Adrenal gland (tissue), 12 donors: Measurements from ENCODE around the gene TCF7L1. TPM values are rescaled to one million over a fixed set of nuclear protein-coding genes. Genes with fewer than 3 reads are reported as not detected.
A peak's percentile ranks its signal among the peaks of the same experiment; 100 is the strongest.
"Not testable (repeated sequence)": the region's sequence is repeated elsewhere in the genome, so short reads cannot be mapped to it uniquely, and the experiment has no call there.

Source experiments
- DNase-seq, 7 donors: peaks; one replicate each; pipeline ENCODE4 v3.0.0-alpha.2; 2019 to 2020
- H3K27ac ChIP-seq, 5 donors: fragments of 200-600 bp; sonication (generic) in 4 of 5; 1 replicate in 3 of 5; 2 replicates in 2 of 5; pipeline versions ENCODE4 v1.5.1 to v1.8.0; 2016 to 2020; ENCODE audit warnings: mild to moderate bottlenecking in 1 of 5
- H3K27me3 ChIP-seq: fragments of 200-600 bp; 2 replicates; pipeline ENCODE4 v1.8.0; 2021
- H3K36me3 ChIP-seq, 2 donors: fragments of 200-600 bp; replicated peaks in 1 of 2; 1 replicate in 1 of 2; 2 replicates in 1 of 2; pipeline versions ENCODE4 v1.5.1 to v1.8.0; 2018 to 2022
- H3K4me1 ChIP-seq, 2 donors: fragments of 200-600 bp; replicated peaks in 1 of 2; 1 replicate in 1 of 2; 2 replicates in 1 of 2; pipeline versions ENCODE4 v1.5.1 to v1.8.0; 2018 to 2021
- H3K4me3 ChIP-seq, 4 donors: fragments of 200-600 bp; sonication (generic) in 3 of 4; one replicate each; pipeline ENCODE4 v1.5.1; 2016 to 2018
- H3K9me3 ChIP-seq, 3 donors: fragments of 200-600 bp; sonication (generic) in 1 of 3; replicated peaks in 1 of 3; 1 replicate in 2 of 3; 2 replicates in 1 of 3; pipeline versions ENCODE4 v1.5.1 to v1.8.0; 2016 to 2021
- CTCF ChIP-seq, 6 experiments: fragments of 450-650 bp in 4 of 6; fragments of 200-600 bp in 2 of 6; sonication (generic) in 1 of 6; IDR thresholded peaks; 1 replicate in 5 of 6; 2 replicates in 1 of 6; pipeline versions ENCODE4 v1.5.1 to v1.8.0; 2016 to 2021; ENCODE audit warnings: antibody characterized with exemption in 6 of 6, mild to moderate bottlenecking in 2 of 6, moderate library complexity in 1 of 6
- POLR2A ChIP-seq, 2 donors: fragments of 450-650 bp; IDR thresholded peaks; one replicate each; pipeline ENCODE4 v1.6.1; 2017; ENCODE audit warnings: antibody characterized with exemption in 2 of 2, mild to moderate bottlenecking in 2 of 2, moderate library complexity in 1 of 2
- WGBS, 4 donors: extraction: QIAGEN DNeasy Blood & Tissue Kit in 2 of 4; methylation state at CpG; one replicate each; pipeline versions ENCODE4 v1.1.5 to v1.1.7; 2013 to 2017; 5-methylcytosine and 5-hydroxymethylcytosine counted together
- intact Hi-C, 2 donors: fragments of 100-400 bp; cut with DNase I; formaldehyde crosslinking; loops; one replicate each; pipeline versions ENCODE4 v1.14.1 to v1.15.0; 2022 to 2023
- polyA plus RNA-seq, 3 donors: library from polyadenylated mRNA; stranded (reverse); fragments of 200-250 nt in 2 of 3; fragments of 350-450 nt in 1 of 3; fragmentation: Illumina TruSeq in 1 of 3; extraction: RNeasy Lipid Tissue Mini Kit (QIAGEN cat#74804) in 1 of 3; gene quantifications; one replicate each; pipeline ENCODE4 v1.2.3, GENCODE V29; 2013 to 2014
- total RNA-seq, 9 donors: library from RNA; depleted of rRNA in 4 of 9; stranded (reverse); fragments of >200 nt in 4 of 9; fragments of 120-200 nt in 1 of 9; fragmentation: NEBNext Ultra II Directional in 1 of 9; extraction: Animal tissue kit (Norgen Biotek cat#: 25700) in 1 of 9; gene quantifications; one replicate each; pipeline versions ENCODE4 v1.1.0 to v1.2.4, GENCODE V29; 2013 to 2023
- donor health status: healthy with polysubstance abuse.
- donor health status: Bipolar disorder and iron deficiency.
- donor health status: DM: yes; HTN: yes; CAD: no.
- donor health status: DM: no; HTN: no; CAD: no.
- donor health status: DM: no; HTN: no; CAD: no.
- donor health status: DM: yes; HTN: yes; CAD: no.

Gene TCF7L1
- total and polyA plus RNA-seq, 12 donors: 0.36 to 8.9 (median 3.2) TPM

GRCh38 chr2:85334928-85335327 is 201.7 kb downstream of the TCF7L1 start:
- Histone ChIP-seq H3K4me1 (no peaks in the 10 kb centered on the region), H3K27ac (no peak overlapping the region), H3K27me3 (no peaks in the 10 kb centered on the region), H3K36me3 (no peaks in the 10 kb centered on the region), H3K9me3 (no peaks in the 10 kb centered on the region), H3K4me3 (no peak overlapping the region)
- TF ChIP-seq POLR2A (IDR thresholded peaks at IDR 0.05) (no peak), CTCF (IDR thresholded peaks at IDR 0.05) (no peak)
- no peak for DNase-seq
- intact Hi-C loops: no loop called here
- WGBS, 4 donors: 48 to 79% (median 57%) methylated on average over 2 of the region's 2 CpGs

GRCh38 chr2:85340034-85340892 is 207.1 kb downstream of the TCF7L1 start:
- TF ChIP-seq CTCF (IDR thresholded peaks at IDR 0.05) (no peak), POLR2A (IDR thresholded peaks at IDR 0.05) (no peak)
- no peaks in the 10 kb centered on the region for H3K4me1 ChIP-seq
- WGBS, 4 donors: 41 to 54% (median 48%) methylated on average over 13 of the region's 13 CpGs
- H3K4me3 ChIP-seq: no peak overlapping the region
- no peaks in the 10 kb centered on the region for H3K9me3 ChIP-seq
- intact Hi-C loops: no loop called here
- no peak overlapping the region for H3K27ac ChIP-seq
- H3K27me3 ChIP-seq: no peaks in the 10 kb centered on the region
- H3K36me3 ChIP-seq: peaks cover 0 to 19% of the 10 kb centered on the region in 2 donors
- peak in 1 of 7 donors; percentile 23 for DNase-seq

- Histone ChIP-seq H3K9me3 (no peaks in the 10 kb centered on the region), H3K4me1 (no peaks in the 10 kb centered on the region), H3K27me3 (no peaks in the 10 kb centered on the region), H3K36me3 (peaks cover 0 to 31% of the 10 kb centered on the region in 2 donors), H3K4me3 (no peak overlapping the region), H3K27ac (no peak overlapping the region)
- WGBS, 4 donors: 91 to 96% (median 94%) methylated on average over 12 to 30 of the region's 30 CpGs
- intact Hi-C loops: loop anchor here in 1 of 2 donors (2.0 kb wide), 1 partner anchor 25 kb away; no protein-coding TSS in a partner anchor
- TF ChIP-seq POLR2A (IDR thresholded peaks at IDR 0.05) (no peak), CTCF (IDR thresholded peaks at IDR 0.05) (no peak)
- no peak for DNase-seq
Observed at GRCh38 chr2:85341269-85342029, 208.3 kb downstream of the TCF7L1 start.

GRCh38 chr2:85342156-85342555 is 209.0 kb downstream of the TCF7L1 start:
- Histone ChIP-seq H3K4me3 (no peak overlapping the region), H3K36me3 (peaks cover 0 to 37% of the 10 kb centered on the region in 2 donors), H3K27me3 (no peaks in the 10 kb centered on the region), H3K9me3 (no peaks in the 10 kb centered on the region), H3K4me1 (no peaks in the 10 kb centered on the region), H3K27ac (no peak overlapping the region)
- intact Hi-C loops: loop anchor here in 1 of 2 donors (2.0 kb wide), 1 partner anchor 25 kb away; no protein-coding TSS in a partner anchor
- WGBS, 4 donors: 85 to 93% (median 92%) methylated on average over 3 of the region's 3 CpGs
- DNase-seq: no peak
- TF ChIP-seq POLR2A (IDR thresholded peaks at IDR 0.05): no peak

GRCh38 chr2:85343207-85343895 is 210.2 kb downstream of the TCF7L1 start:
- not testable (repeated sequence) for H3K4me1 ChIP-seq
- WGBS, 4 donors: 93 to 98% (median 96%) methylated on average over 3 to 10 of the region's 10 CpGs
- intact Hi-C loops: loop anchor here in 1 of 2 donors (2.0 kb wide), 1 partner anchor 27 kb away; no protein-coding TSS in a partner anchor

More at GRCh38 chr2:85343207-85343895, 210.2 kb downstream of the TCF7L1 start:
- H3K27ac ChIP-seq, H3K4me3 ChIP-seq, H3K27me3 ChIP-seq, H3K9me3 ChIP-seq, DNase-seq: not testable (repeated sequence)
- peaks cover 0 to 47% of the 10 kb centered on the region in 2 donors for H3K36me3 ChIP-seq
